Suppressor macrophage treated with lipopolysaccharide for 4 hours (primary cell): ENCODE measurements around the gene ELOA2.
"Not testable (repeated sequence)": the region's sequence is repeated elsewhere in the genome, so short reads cannot be mapped to it uniquely, and the experiment has no call there.

Experiments used
- DNase-seq: peaks from one replicate; pipeline ENCODE4 v3.0.0-alpha.2; 2020

Gene ELOA2

GRCh38 chr18:47020757-47021156 lies 14.7 kb downstream of the ELOA2 start:
- not testable (repeated sequence) for DNase-seq

- not testable (repeated sequence) for DNase-seq
These were observed 15.6 kb downstream of the ELOA2 start for GRCh38 chr18:47019870-47020269.
